ENCODE measurements around the gene SERPINA10. TPM values are rescaled to one million over a fixed set of nuclear protein-coding genes. Genes with fewer than 3 reads are reported as not detected.

Gene SERPINA10
- total RNA-seq, 1 donor from 2014 or later, result not detected

DNA sequence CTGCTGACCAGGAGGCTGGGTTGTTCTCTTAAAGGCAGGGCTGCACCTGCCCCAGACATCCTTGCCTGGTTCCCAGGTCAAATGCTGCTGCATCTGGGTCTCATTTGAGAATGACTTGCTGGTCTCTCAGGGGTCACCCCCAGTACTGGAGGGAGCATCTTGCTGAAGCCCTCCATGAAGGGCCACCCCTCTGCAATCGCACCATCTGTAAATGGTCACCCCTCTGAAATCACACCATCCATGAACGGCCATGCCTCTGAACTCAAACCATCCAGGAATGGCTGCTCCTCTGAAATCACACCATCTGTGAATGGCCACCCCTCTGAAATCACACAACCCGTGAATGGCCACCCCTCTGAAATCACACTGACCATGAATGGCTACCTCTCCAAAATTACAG is 37.4 kb upstream of the SERPINA10 start:
- no peaks in the 10 kb centered on the region for H3K27me3 ChIP-seq (ENCODE audit: control insufficient read depth, insufficient read depth, low read length)
- TF ChIP-seq, protein P1, sequence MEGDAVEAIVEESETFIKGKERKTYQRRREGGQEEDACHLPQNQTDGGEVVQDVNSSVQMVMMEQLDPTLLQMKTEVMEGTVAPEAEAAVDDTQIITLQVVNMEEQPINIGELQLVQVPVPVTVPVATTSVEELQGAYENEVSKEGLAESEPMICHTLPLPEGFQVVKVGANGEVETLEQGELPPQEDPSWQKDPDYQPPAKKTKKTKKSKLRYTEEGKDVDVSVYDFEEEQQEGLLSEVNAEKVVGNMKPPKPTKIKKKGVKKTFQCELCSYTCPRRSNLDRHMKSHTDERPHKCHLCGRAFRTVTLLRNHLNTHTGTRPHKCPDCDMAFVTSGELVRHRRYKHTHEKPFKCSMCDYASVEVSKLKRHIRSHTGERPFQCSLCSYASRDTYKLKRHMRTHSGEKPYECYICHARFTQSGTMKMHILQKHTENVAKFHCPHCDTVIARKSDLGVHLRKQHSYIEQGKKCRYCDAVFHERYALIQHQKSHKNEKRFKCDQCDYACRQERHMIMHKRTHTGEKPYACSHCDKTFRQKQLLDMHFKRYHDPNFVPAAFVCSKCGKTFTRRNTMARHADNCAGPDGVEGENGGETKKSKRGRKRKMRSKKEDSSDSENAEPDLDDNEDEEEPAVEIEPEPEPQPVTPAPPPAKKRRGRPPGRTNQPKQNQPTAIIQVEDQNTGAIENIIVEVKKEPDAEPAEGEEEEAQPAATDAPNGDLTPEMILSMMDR (IDR thresholded peaks at IDR 0.05; ENCODE audit: insufficient read depth, low read length, poor library complexity, severe bottlenecking), result no peak
- no peak overlapping the region for H3K4me3 ChIP-seq (ENCODE audit: low read depth, low read length)
- no peak for DNase-seq (ENCODE audit: low read depth)
- no peaks in the 10 kb centered on the region for H3K36me3 ChIP-seq (ENCODE audit: control insufficient read depth, insufficient read depth, low read length)

- Histone ChIP-seq H3K4me3 (ENCODE audit: low read depth, low read length) (no peak overlapping the region), H3K27me3 (ENCODE audit: control insufficient read depth, insufficient read depth, low read length) (no peaks in the 10 kb centered on the region), H3K36me3 (ENCODE audit: control insufficient read depth, insufficient read depth, low read length) (no peaks in the 10 kb centered on the region)
- DNase-seq (ENCODE audit: low read depth), result no peak
- TF ChIP-seq, protein P1 (IDR thresholded peaks at IDR 0.05; ENCODE audit: insufficient read depth, low read length, poor library complexity, severe bottlenecking), result no peak
Observed at GRCh38 chr14:94329857-94330256, 36.8 kb upstream of the SERPINA10 start.

DNA sequence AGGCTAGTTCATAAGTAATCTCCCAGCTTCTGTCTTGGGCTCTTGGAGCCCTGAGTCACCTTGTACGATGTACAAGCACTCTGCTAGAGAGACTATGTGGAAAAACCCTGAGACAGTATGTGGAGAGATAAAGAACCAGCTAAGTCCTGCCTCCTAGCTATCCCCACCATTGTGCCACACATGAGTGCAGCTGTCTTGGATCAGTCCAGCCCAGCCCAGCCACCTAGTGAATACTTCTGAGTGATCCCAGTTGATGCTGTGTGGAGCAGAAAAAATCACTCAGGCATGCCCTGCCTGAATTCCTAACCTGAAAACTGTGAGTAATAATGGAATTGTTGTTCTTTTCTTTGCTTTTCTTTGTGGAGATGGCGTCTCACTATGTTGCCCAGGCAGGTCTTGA is 35.1 kb upstream of the SERPINA10 start:
- H3K4me3 ChIP-seq (ENCODE audit: low read depth, low read length), result no peak overlapping the region
- TF ChIP-seq, protein P1 (IDR thresholded peaks at IDR 0.05; ENCODE audit: insufficient read depth, low read length, poor library complexity, severe bottlenecking), result no peak
- H3K36me3 ChIP-seq (ENCODE audit: control insufficient read depth, insufficient read depth, low read length), result no peaks in the 10 kb centered on the region
- H3K27me3 ChIP-seq (ENCODE audit: control insufficient read depth, insufficient read depth, low read length), result no peaks in the 10 kb centered on the region
- DNase-seq (ENCODE audit: low read depth), result peak; percentile 47

DNA sequence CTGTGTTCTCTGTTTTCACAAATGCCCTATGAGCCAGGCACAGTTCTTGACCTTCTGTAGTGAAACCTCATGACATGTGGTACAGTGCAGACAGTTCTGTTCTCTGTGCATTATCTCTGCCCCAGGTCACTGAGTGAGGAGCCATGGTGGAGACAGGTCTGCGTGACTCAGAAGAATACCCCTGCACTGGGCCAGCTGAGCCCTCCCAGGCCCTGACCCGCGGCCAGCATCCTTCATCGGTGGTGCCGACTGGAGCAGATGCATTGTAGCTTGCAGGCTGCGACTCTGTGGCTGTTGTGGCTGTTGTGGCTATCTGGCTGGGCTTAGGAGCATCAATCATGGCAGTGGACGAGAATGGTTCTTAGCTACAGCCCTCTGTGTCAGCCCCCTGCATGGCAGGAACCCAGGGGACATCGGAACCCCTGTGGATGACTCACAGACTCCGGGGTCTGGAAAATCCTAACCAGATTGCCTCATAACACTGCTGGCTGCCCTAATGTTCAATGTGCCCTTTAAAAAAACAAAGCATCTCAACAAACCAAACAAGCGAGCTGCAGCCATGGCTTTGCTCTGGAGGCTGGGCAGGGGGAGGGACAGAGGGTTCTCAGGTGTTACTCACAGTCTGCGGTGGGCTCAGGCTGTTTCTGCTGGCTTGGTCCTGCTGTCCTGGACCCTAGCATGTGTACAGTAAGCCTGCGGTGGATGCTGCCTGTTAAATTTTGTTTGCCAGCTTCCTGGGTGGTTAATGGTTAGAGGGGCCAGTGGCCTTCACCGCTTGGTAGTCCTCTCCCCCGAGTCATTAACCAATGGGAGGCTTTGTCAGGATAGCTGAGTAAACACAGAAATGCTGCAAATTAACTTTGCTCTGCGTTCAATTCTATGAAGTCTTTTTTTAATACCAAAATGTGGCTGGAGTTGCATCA is 29.8 kb upstream of the SERPINA10 start, which contains the start of gene SERPINA6:
Gene SERPINA6 (minus strand): TSS at position 689 of the 923 bp plus-strand sequence. CDS start 8,688 bp downstream, outside the sequence.
- peak; percentile 75 for DNase-seq (ENCODE audit: low read depth)
- H3K36me3 ChIP-seq (ENCODE audit: control insufficient read depth, insufficient read depth, low read length), result no peaks in the 10 kb centered on the region
- no peak within 1 kb of the TSS for H3K4me3 ChIP-seq (ENCODE audit: low read depth, low read length)
- H3K27me3 ChIP-seq (ENCODE audit: control insufficient read depth, insufficient read depth, low read length), result no peaks in the 10 kb centered on the region
- TF ChIP-seq, protein P1 (IDR thresholded peaks at IDR 0.05; ENCODE audit: insufficient read depth, low read length, poor library complexity, severe bottlenecking), result no peak

GRCh38 chr14:94321421-94322271 is 28.6 kb upstream of the SERPINA10 start:
- H3K27me3 ChIP-seq (ENCODE audit: control insufficient read depth, insufficient read depth, low read length), result no peaks in the 10 kb centered on the region

More at GRCh38 chr14:94321421-94322271, 28.6 kb upstream of the SERPINA10 start:
- TF ChIP-seq, protein P1 (IDR thresholded peaks at IDR 0.05; ENCODE audit: insufficient read depth, low read length, poor library complexity, severe bottlenecking), result no peak
- DNase-seq (ENCODE audit: low read depth), result no peak
- no peaks in the 10 kb centered on the region for H3K36me3 ChIP-seq (ENCODE audit: control insufficient read depth, insufficient read depth, low read length)
- no peak overlapping the region for H3K4me3 ChIP-seq (ENCODE audit: low read depth, low read length)

All from kidney epithelial cell (primary cell).